BE2C (cell line): ENCODE measurements around the gene MITD1.
"Not testable (repeated sequence)": the region's sequence is repeated elsewhere in the genome, so short reads cannot be mapped to it uniquely, and the experiment has no call there.

ENCODE experiments used
- DNase-seq: peaks from one replicate; pipeline ENCODE4 v3.0.0-alpha.2; 2020
- H3K27me3 ChIP-seq: fragments of 250-450 bp; sonication (Bioruptor Pico); 2 replicates; pipeline ENCODE4 v1.5.1; 2020; ENCODE audit warnings: mild to moderate bottlenecking
- H3K36me3 ChIP-seq: fragments of 250-450 bp; sonication (Bioruptor Pico); 2 replicates; pipeline ENCODE4 v1.5.1; 2020; ENCODE audit warnings: mild to moderate bottlenecking
- H3K4me1 ChIP-seq: fragments of 250-450 bp; sonication (Bioruptor Pico); 2 replicates; pipeline ENCODE4 v1.5.1; 2020
- H3K4me3 ChIP-seq: 2 replicates; pipeline ENCODE4 v1.5.1; 2011; ENCODE audit warnings: low read depth, low read length
- H3K9me3 ChIP-seq: fragments of 250-450 bp; sonication (Bioruptor Pico); 2 replicates; pipeline ENCODE4 v1.5.1; 2020
- TF ChIP-seq, protein P1 (sequence below): IDR thresholded peaks from 2 replicates; pipeline ENCODE4 v1.5.1; 2012; ENCODE audit warnings: mild to moderate bottlenecking, low read depth, low read length

The MITD1 gene

DNA sequence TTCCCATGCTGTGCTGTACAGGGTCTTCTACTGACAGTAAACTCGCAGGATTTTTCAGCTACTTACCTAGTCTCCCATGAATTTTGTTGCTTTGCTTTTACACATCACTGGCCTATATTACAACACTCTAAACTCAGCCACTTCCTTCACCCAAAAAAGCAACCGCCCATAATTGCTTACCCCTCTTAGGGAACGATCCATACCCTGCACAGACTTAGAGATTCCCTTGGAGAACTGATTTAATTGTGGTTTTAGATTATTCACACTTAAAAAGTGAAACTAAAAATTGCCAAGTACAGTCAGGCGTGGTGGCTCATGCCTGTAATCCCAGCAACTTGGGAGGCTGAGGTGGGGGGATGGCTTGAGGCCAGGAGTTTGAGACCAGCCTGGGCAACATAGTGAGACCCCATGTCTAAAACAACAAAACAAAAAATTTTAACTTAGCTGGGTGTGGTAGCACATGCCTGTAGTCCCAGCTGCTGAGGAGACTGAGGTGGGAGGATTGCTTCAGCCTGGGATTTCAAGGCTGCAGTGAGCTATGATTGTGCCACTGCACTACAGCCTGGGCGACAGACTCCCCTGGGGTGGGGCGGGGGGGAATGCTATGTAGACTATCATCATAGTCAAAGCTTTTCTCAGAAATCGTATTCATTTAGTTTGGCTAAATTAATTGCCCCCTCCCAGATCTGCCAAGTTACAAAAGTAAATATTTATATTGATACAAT is 19.4 kb upstream of the MITD1 start:
- H3K9me3 ChIP-seq: no peaks in the 10 kb centered on the region
- no peak overlapping the region for H3K4me3 ChIP-seq
- no peaks in the 10 kb centered on the region for H3K4me1 ChIP-seq
- TF ChIP-seq, protein P1, sequence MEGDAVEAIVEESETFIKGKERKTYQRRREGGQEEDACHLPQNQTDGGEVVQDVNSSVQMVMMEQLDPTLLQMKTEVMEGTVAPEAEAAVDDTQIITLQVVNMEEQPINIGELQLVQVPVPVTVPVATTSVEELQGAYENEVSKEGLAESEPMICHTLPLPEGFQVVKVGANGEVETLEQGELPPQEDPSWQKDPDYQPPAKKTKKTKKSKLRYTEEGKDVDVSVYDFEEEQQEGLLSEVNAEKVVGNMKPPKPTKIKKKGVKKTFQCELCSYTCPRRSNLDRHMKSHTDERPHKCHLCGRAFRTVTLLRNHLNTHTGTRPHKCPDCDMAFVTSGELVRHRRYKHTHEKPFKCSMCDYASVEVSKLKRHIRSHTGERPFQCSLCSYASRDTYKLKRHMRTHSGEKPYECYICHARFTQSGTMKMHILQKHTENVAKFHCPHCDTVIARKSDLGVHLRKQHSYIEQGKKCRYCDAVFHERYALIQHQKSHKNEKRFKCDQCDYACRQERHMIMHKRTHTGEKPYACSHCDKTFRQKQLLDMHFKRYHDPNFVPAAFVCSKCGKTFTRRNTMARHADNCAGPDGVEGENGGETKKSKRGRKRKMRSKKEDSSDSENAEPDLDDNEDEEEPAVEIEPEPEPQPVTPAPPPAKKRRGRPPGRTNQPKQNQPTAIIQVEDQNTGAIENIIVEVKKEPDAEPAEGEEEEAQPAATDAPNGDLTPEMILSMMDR: no peak
- no peak for DNase-seq
- no peaks in the 10 kb centered on the region for H3K27me3 ChIP-seq
- H3K36me3 ChIP-seq: no peaks in the 10 kb centered on the region

DNA sequence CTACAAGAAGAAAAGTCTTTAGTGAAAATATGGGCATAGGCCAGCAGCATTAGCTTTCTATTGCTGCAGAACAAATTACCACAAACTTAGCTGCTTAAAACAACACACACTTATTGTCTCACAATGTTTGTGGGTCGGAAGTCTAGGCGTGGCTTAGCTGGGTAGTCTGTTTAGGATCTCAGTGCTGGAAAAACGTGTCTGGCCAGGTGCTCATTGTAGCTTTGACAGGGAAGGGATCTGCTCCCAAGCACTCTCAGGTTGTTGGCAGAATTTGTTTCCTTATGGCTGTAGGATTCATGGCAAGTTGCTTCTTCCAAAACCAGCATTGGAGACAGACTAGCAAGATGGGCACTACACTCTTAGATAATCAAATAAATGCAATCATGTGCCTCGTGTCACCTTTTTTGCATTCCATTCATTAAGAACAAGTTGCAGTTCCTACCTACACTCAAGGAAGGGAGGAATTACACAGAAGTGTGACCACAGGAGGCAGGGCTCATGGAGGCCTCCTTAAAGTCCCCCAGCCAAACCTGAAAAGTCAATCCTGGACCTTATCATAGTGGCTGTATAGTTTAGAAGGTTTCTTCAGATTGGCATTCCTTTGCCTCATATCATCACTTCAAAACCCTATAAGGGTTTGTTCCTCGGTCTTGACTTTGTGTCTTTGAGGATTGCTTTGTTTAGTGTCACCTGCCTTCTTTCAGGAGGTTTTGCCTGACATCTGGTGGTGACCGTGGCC is 17.4 kb upstream of the MITD1 start:
- no peaks in the 10 kb centered on the region for H3K27me3 ChIP-seq
- TF ChIP-seq, protein P1: no peak
- no peak for DNase-seq
- no peaks in the 10 kb centered on the region for H3K9me3 ChIP-seq
- H3K36me3 ChIP-seq: no peaks in the 10 kb centered on the region
- no peak overlapping the region for H3K4me3 ChIP-seq
- H3K4me1 ChIP-seq: no peaks in the 10 kb centered on the region

DNA sequence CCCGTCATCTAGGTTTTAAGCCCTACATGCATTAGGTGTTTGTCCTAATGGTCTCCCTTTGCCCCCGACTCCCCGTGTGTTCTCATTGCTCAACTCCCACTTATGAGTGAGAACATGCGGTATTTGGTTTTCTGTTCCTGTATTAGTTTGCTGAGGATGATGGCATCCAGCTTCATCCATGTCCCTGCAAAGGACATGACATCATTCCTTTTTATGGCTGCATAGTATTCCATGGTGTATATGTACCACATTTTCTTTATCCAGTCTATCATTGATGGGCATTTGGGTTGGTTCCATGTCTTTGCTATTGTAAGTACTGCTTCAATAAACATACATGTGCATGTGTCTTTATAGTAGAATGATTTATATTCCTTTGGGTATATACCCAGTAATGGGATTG is 11.5 kb upstream of the MITD1 start:
- not testable (repeated sequence) for H3K9me3 ChIP-seq, H3K27me3 ChIP-seq, H3K4me1 ChIP-seq, DNase-seq, H3K4me3 ChIP-seq
- H3K36me3 ChIP-seq: peaks cover 12% of the 10 kb centered on the region; the same call in 1 of the 2 replicates

DNA sequence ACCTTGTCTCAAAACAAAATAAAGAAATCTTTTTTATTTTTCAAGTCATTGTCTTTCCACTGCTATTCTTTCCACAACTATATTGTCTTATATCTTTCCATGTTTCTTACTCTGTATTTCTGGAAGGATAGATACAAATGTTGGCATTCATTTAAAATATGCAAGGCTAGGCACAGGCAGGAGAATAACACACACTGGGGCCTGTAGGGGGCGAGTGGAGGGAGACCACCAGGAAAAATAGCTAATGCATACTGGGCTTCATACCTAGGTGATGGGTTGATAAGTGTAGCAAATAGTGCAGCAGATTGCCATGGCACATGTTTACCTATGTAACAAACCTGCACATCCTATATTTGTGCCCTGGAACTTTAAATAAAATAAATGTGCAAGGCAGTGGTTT is 9.7 kb upstream of the MITD1 start:
- peaks cover 12% of the 10 kb centered on the region; the same call in 1 of the 2 replicates for H3K36me3 ChIP-seq
- no peaks in the 10 kb centered on the region for H3K9me3 ChIP-seq
- TF ChIP-seq, protein P1: peak; percentile 10; the same call in 1 of the 2 replicates
- DNase-seq: no peak
- no peaks in the 10 kb centered on the region for H3K4me1 ChIP-seq
- H3K4me3 ChIP-seq: no peak overlapping the region
- no peaks in the 10 kb centered on the region for H3K27me3 ChIP-seq

DNA sequence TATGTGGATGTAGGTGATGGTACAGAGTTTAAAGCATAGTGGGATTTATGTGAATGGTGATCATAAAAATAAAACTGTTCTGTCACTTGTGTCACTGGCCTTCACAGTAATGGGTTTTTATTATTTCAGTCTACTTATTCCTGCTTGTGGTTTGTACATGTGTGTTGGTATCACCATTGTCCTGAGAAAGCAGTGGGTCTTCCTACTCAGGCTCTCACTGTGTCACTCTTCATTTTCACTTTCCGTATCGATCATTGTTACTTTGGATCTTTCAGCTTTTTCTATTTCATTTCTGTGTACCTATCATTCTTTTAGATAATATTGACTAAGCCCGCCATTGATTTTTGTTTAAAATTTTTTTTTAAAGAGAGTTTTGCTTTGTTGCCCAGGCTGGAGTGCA is 7.5 kb upstream of the MITD1 start:
- no peaks in the 10 kb centered on the region for H3K27me3 ChIP-seq
- TF ChIP-seq, protein P1: no peak
- peaks cover 12% of the 10 kb centered on the region; the same call in 1 of the 2 replicates for H3K36me3 ChIP-seq
- H3K9me3 ChIP-seq: no peaks in the 10 kb centered on the region
- no peak overlapping the region for H3K4me3 ChIP-seq
- no peaks in the 10 kb centered on the region for H3K4me1 ChIP-seq
- DNase-seq: no peak

DNA sequence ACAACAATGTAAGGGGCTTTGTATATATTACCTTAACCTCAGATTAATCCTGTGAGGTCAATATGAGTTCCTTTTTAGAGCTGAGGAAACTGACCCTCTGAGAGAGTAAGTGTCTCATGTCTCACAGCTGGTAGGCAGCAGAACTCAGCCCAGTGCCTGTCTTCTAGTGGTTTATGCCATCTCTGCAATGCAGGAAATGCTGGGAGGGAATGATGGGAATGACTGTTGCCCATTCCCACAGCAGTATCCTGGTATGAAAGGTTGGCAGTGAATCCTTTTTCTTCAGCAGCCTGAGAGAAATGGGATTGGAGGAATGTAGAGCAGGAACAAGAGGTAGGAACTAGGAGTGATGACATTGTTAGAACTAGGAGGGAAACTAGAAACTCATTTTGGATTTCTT is 6.2 kb upstream of the MITD1 start:
- no peak for DNase-seq
- Histone ChIP-seq H3K36me3 (peaks cover 4% of the 10 kb centered on the region; the same call in 1 of the 2 replicates), H3K4me3 (no peak overlapping the region), H3K27me3 (no peaks in the 10 kb centered on the region), H3K4me1 (no peaks in the 10 kb centered on the region), H3K9me3 (no peaks in the 10 kb centered on the region)
- TF ChIP-seq, protein P1: no peak
